ENCODE data around the gene SNX15. TPM values are rescaled to one million over a fixed set of nuclear protein-coding genes. Genes with fewer than 3 reads are reported as not detected.

Gene SNX15
- total and polyA plus RNA-seq, 2 donors (not counting 1 experiment from before 2014, with no cell fraction given): 26.0 to 28.5 TPM

DNA sequence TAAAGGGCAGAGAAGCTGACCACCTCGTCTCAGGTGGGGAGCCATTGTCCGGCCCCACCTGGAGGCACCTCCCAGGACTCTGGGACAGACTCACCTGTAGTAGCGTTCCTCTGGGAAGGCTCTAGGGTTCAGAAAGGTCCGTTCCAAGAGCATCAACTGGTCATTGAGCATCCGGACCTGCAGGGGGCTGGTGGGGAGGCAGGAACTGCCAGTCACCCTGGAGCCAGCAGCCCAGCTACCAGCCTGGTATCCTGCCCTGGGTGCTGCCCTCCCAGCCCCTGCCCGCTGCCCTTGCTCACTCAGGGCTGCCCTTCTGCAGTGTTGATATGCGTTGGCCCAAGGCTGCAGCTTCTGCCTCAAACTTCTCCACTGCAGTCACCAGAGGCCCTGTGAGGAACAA is 18.5 kb downstream of the SNX15 start:
- Mint-ChIP-seq H3K27me3 (no peaks in the 10 kb centered on the region), H3K4me3 (no peak overlapping the region), H3K27ac (no peak overlapping the region), H3K4me1 (peaks cover 29% of the 10 kb centered on the region), H3K9me3 (ENCODE audit: insufficient read depth) (no peaks in the 10 kb centered on the region)
- Histone ChIP-seq H3K79me2 (ENCODE audit: control insufficient read depth, insufficient read depth, low read length) (peaks cover 19% of the 10 kb centered on the region), H4K20me1 (ENCODE audit: control insufficient read depth, insufficient read depth, low read length, poor library complexity, severe bottlenecking) (no peaks in the 10 kb centered on the region), H3K4me3 (ENCODE audit: control extremely low read depth in 1 of 5, extremely low read depth in 1 of 5, insufficient read depth in 1 of 5, low read depth in 2 of 5, low read length in 4 of 5) (no peak overlapping the region), H3K4me2 (replicated peaks; ENCODE audit: low read depth, low read length, poor library complexity, severe bottlenecking) (no peak overlapping the region), H3K9ac (ENCODE audit: low read length) (no peak overlapping the region), H3K36me3 (replicated peaks in 1 of 2; ENCODE audit: control extremely low read depth in 1 of 2, control insufficient read depth in 1 of 2, extremely low read depth in 1 of 2, insufficient read depth in 2 of 2, low read length in 1 of 2) (peaks cover 0 to 16% of the 10 kb centered on the region in 2 experiments), H3K9me3 (ENCODE audit: control extremely low read depth in 1 of 3, control insufficient read depth in 2 of 3, insufficient read depth in 1 of 3, low read length in 2 of 3) (no peaks in the 10 kb centered on the region), H2AFZ (ENCODE audit: insufficient read depth, low read depth, low read length, poor library complexity, severe bottlenecking) (no peak overlapping the region), H3K4me1 (ENCODE audit: control insufficient read depth in 2 of 2, insufficient read depth in 2 of 2, low read length in 2 of 2) (peaks cover 19 to 23% of the 10 kb centered on the region in 2 donors), H3K27me3 (replicated peaks in 1 of 4; ENCODE audit: control extremely low read depth in 1 of 4, control insufficient read depth in 3 of 4, insufficient read depth in 4 of 4, low read length in 3 of 4) (no peaks in the 10 kb centered on the region), H3K27ac (ENCODE audit: low read length in 2 of 2) (no peak overlapping the region)
- TF ChIP-seq, protein P1, sequence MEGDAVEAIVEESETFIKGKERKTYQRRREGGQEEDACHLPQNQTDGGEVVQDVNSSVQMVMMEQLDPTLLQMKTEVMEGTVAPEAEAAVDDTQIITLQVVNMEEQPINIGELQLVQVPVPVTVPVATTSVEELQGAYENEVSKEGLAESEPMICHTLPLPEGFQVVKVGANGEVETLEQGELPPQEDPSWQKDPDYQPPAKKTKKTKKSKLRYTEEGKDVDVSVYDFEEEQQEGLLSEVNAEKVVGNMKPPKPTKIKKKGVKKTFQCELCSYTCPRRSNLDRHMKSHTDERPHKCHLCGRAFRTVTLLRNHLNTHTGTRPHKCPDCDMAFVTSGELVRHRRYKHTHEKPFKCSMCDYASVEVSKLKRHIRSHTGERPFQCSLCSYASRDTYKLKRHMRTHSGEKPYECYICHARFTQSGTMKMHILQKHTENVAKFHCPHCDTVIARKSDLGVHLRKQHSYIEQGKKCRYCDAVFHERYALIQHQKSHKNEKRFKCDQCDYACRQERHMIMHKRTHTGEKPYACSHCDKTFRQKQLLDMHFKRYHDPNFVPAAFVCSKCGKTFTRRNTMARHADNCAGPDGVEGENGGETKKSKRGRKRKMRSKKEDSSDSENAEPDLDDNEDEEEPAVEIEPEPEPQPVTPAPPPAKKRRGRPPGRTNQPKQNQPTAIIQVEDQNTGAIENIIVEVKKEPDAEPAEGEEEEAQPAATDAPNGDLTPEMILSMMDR (IDR thresholded peaks at IDR 0.05): no peak
- TF ChIP-seq EZH2 (IDR thresholded peaks at IDR 0.05; ENCODE audit: borderline replicate concordance, insufficient read depth, low read depth, low read length, poor library complexity, severe bottlenecking): no peak
- ATAC-seq (ENCODE audit: low read depth) (no peak), DNase-seq (no peak)
- 92% methylated on average over 7 of the region's 7 CpGs for WGBS (ENCODE audit: insufficient coverage)
- intact Hi-C loops (cut with micrococcal nuclease): loop anchor here (10.0 kb wide), 1 partner anchor 479 kb away; the partner anchor contains the start of gene SCYL1
- ChIA-PET CTCF (interaction anchor here (1.0 to 1.2 kb wide), 2 partner anchors 64 to 66 kb away, joined by 3 read pairs; partner anchors contain the start of gene TM7SF2), POLR2A (no interaction called here)

Measured in B cell (primary cell).